Astrocyte (in vitro differentiated cells and primary cell): ENCODE results near the gene SLC17A5.

Experiments
- EZH2 ChIP-seq: IDR thresholded peaks from 2 replicates; pipeline ENCODE4 v1.6.1; 2012; ENCODE audit warnings: mild to moderate bottlenecking, low read length, inconsistent platforms; ENCODE audit not compliant: insufficient read depth
- TF ChIP-seq, protein P1 (sequence below): IDR thresholded peaks from 2 replicates; pipeline ENCODE4 v1.5.1; 2011; ENCODE audit warnings: low read depth, mild to moderate bottlenecking, inconsistent platforms, low read length, moderate library complexity; ENCODE audit not compliant: insufficient read depth

- TF ChIP-seq, protein P1, sequence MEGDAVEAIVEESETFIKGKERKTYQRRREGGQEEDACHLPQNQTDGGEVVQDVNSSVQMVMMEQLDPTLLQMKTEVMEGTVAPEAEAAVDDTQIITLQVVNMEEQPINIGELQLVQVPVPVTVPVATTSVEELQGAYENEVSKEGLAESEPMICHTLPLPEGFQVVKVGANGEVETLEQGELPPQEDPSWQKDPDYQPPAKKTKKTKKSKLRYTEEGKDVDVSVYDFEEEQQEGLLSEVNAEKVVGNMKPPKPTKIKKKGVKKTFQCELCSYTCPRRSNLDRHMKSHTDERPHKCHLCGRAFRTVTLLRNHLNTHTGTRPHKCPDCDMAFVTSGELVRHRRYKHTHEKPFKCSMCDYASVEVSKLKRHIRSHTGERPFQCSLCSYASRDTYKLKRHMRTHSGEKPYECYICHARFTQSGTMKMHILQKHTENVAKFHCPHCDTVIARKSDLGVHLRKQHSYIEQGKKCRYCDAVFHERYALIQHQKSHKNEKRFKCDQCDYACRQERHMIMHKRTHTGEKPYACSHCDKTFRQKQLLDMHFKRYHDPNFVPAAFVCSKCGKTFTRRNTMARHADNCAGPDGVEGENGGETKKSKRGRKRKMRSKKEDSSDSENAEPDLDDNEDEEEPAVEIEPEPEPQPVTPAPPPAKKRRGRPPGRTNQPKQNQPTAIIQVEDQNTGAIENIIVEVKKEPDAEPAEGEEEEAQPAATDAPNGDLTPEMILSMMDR, result no peak
- no peak for TF ChIP-seq EZH2
These were observed 13.5 kb downstream of the SLC17A5 start for GRCh38 chr6:73640179-73640750.
